GM12878 (cell line): Measurements from ENCODE around the gene PPWD1. TPM values are rescaled to one million over a fixed set of nuclear protein-coding genes. Genes with fewer than 3 reads are reported as not detected.

Source experiments
- CREM ChIP-seq: IDR thresholded peaks from 2 replicates; pipeline ENCODE4 v1.6.1; 2014; ENCODE audit warnings: antibody characterized with exemption, low read depth
- DPF2 ChIP-seq: fragments of 450-650 bp; IDR thresholded peaks from 2 replicates; pipeline ENCODE4 v1.6.1; 2017; ENCODE audit warnings: mild to moderate bottlenecking
- E2F8 ChIP-seq: fragments of 450-650 bp; IDR thresholded peaks from 2 replicates; pipeline ENCODE4 v1.6.1; 2018; ENCODE audit warnings: mild to moderate bottlenecking, low read depth, moderate library complexity; ENCODE audit not compliant: partially characterized antibody
- GABPA ChIP-seq: IDR thresholded peaks from 2 replicates; pipeline ENCODE4 v1.6.1; 2014; ENCODE audit warnings: antibody characterized with exemption, low read depth, mild to moderate bottlenecking, inconsistent platforms
- HSF1 ChIP-seq: fragments of 150-350 bp; IDR thresholded peaks from 2 replicates; pipeline ENCODE4 v1.6.1; 2014; ENCODE audit warnings: mild to moderate bottlenecking, low read depth, low read length
- IRF3 ChIP-seq: fragments of 450-650 bp; IDR thresholded peaks from 2 replicates; pipeline ENCODE4 v1.6.1; 2014; ENCODE audit warnings: mild to moderate bottlenecking
- KAT2A ChIP-seq: conservative IDR thresholded peaks from 2 replicates; pipeline ENCODE4 v1.6.1; 2011; ENCODE audit warnings: low read depth, low read length; ENCODE audit not compliant: control insufficient read depth
- MYC ChIP-seq: IDR thresholded peaks from 2 replicates; pipeline ENCODE4 v1.6.1; 2011; ENCODE audit warnings: mild to moderate bottlenecking, low read length, moderate library complexity, inconsistent platforms; ENCODE audit not compliant: insufficient read depth, insufficient replicate concordance, insufficient read length, severe bottlenecking
- NFYA ChIP-seq: IDR thresholded peaks from 2 replicates; pipeline ENCODE4 v1.6.1; 2011; ENCODE audit warnings: low read depth, mild to moderate bottlenecking, low read length, improper control_type of control experiment, borderline replicate concordance
- PKNOX1 ChIP-seq: fragments of 450-650 bp; IDR thresholded peaks from 2 replicates; pipeline ENCODE4 v1.6.1; 2016; ENCODE audit warnings: mild to moderate bottlenecking
- RAD21 ChIP-seq: IDR thresholded peaks from 2 replicates; pipeline ENCODE4 v1.6.1; 2011; ENCODE audit warnings: mild to moderate bottlenecking, low read depth, low read length, moderate library complexity; ENCODE audit not compliant: insufficient read depth
- SMC3 ChIP-seq: IDR thresholded peaks from 2 replicates; pipeline ENCODE4 v1.6.1; 2011; ENCODE audit warnings: low read length, improper control_type of control experiment, borderline replicate concordance
- STAT1 ChIP-seq: fragments of 450-650 bp; conservative IDR thresholded peaks from 2 replicates; pipeline ENCODE4 v1.6.1; 2014; ENCODE audit warnings: antibody characterized with exemption, mild to moderate bottlenecking
- SUPT20H ChIP-seq: IDR thresholded peaks from 2 replicates; pipeline ENCODE4 v1.6.1; 2011; ENCODE audit warnings: low read depth, mild to moderate bottlenecking, low read length, moderate library complexity, borderline replicate concordance; ENCODE audit not compliant: control insufficient read depth
- ZNF592 ChIP-seq: fragments of 450-650 bp; IDR thresholded peaks from 2 replicates; pipeline ENCODE4 v1.6.1; 2017; ENCODE audit warnings: mild to moderate bottlenecking, moderate library complexity
- polyA plus RNA-seq, 11 experiments: library from polyadenylated mRNA; depleted of rRNA in 4 of 11; unstranded in 6 of 11; stranded (reverse) in 5 of 11; fragments of >200 nt; fragmentation: Nextera tagmentation in 4 of 11; fragmentation: Illumina TruSeq in 1 of 11; extraction: Ambion mirVana in 4 of 11; extraction: Trizol in 1 of 11; gene quantifications; 1 replicate in 1 of 11; 2 replicates in 10 of 11; pipeline versions ENCODE4 v1.2.1 to v1.2.3, GENCODE V29; 2011 to 2016; ENCODE audit warnings: inconsistent platforms in 2 of 11, missing spikeins in 2 of 11, low read depth in 1 of 11
- total RNA-seq, 4 experiments: library from RNA; depleted of rRNA in 3 of 4; stranded (reverse); fragments of >200 nt in 3 of 4; fragmentation: Illumina TruSeq in 1 of 4; extraction: Trizol in 1 of 4; gene quantifications; 2 replicates each; pipeline versions ENCODE4 v1.2.1 to v1.2.3, GENCODE V29; 2013 to 2021

The PPWD1 gene
- total and polyA plus RNA-seq, 10 of the 15 experiments (the other 5 are each of a cell fraction or from before 2014, with no cell fraction given) = 18.0 to 53.9 (median 43.2) TPM

GRCh38 chr5:65562731-65563701, at the start of gene PPWD1, which contains the start of gene CENPK (continued):
- no peak for TF ChIP-seq ZNF592
- peak; percentile 92 for TF ChIP-seq IRF3
- 0 out of 2 replicates have a peak, but pooled peaks have one; percentile 1 for TF ChIP-seq RAD21
- peak; percentile 81 for TF ChIP-seq NFYA
- peak; percentile 100 for TF ChIP-seq CREM
- no peak for TF ChIP-seq MYC
- peak; percentile 86 for TF ChIP-seq E2F8
- TF ChIP-seq HSF1 = no peak
- 0 out of 2 replicates have a peak, but pooled peaks have one; percentile 68 for TF ChIP-seq STAT1
- no peak for TF ChIP-seq DPF2
- TF ChIP-seq GABPA = peak; percentile 44; the same call in 1 of the 2 replicates
- TF ChIP-seq KAT2A = no peak
- TF ChIP-seq SMC3 = no peak
- TF ChIP-seq PKNOX1 = peak; percentile 38; the same call in 1 of the 2 replicates
- TF ChIP-seq SUPT20H = no peak; the same call in 1 of the 2 replicates
